Activated CD4-positive, alpha-beta memory T cell treated with anti-CD3 and anti-CD28 coated beads for 36 hours (primary cell): ENCODE measurements around the gene ACOT9. TPM values are rescaled to one million over a fixed set of nuclear protein-coding genes. Genes with fewer than 3 reads are reported as not detected.
"Not testable (repeated sequence)": the region's sequence is repeated elsewhere in the genome, so short reads cannot be mapped to it uniquely, and the experiment has no call there.

Source experiments
- CTCF ChIA-PET: fragments of 350-600 bp; sonication (Branson Sonifier 250); formaldehyde crosslinking; loops from one replicate; lab custom pipeline; 2021; ENCODE audit warnings: antibody characterized with exemption, inconsistent platforms; lab: Charles Lee
- POLR2A ChIA-PET: fragments of 350-600 bp; sonication (Branson Sonifier 250); formaldehyde crosslinking; loops from one replicate; lab custom pipeline; 2021; ENCODE audit warnings: antibody characterized with exemption; lab: Charles Lee
- DNase-seq: peaks from one replicate; pipeline ENCODE4 v3.0.0-alpha.2; 2020
- H3K27ac Mint-ChIP-seq: one replicate; pipeline ENCODE4 v1.8.0; 2021; ENCODE audit warnings: mixed read lengths
- H3K27me3 Mint-ChIP-seq: one replicate; pipeline ENCODE4 v1.8.0; 2021; ENCODE audit warnings: mixed read lengths
- H3K36me3 Mint-ChIP-seq: one replicate; pipeline ENCODE4 v1.8.0; 2021; ENCODE audit warnings: mixed read lengths
- H3K4me1 Mint-ChIP-seq: one replicate; pipeline ENCODE4 v1.8.0; 2021; ENCODE audit warnings: low read depth, mixed read lengths
- H3K4me3 Mint-ChIP-seq: one replicate; pipeline ENCODE4 v1.8.0; 2021; ENCODE audit warnings: mild to moderate bottlenecking, mixed read lengths
- H3K9me3 Mint-ChIP-seq: one replicate; pipeline ENCODE4 v1.8.0; 2021; ENCODE audit warnings: mixed read lengths
- intact Hi-C: fragments of 100-400 bp; cut with micrococcal nuclease; formaldehyde crosslinking; loops from one replicate; pipeline ENCODE4 v1.15.1; 2023
- total RNA-seq, 2 experiments: library from RNA; stranded (reverse); gene quantifications; one replicate each; pipeline ENCODE4 v1.2.3, GENCODE V29; 2021

The ACOT9 gene
- total RNA-seq, 2 experiments from 2014 or later: 50.2 to 52.1 TPM

DNA sequence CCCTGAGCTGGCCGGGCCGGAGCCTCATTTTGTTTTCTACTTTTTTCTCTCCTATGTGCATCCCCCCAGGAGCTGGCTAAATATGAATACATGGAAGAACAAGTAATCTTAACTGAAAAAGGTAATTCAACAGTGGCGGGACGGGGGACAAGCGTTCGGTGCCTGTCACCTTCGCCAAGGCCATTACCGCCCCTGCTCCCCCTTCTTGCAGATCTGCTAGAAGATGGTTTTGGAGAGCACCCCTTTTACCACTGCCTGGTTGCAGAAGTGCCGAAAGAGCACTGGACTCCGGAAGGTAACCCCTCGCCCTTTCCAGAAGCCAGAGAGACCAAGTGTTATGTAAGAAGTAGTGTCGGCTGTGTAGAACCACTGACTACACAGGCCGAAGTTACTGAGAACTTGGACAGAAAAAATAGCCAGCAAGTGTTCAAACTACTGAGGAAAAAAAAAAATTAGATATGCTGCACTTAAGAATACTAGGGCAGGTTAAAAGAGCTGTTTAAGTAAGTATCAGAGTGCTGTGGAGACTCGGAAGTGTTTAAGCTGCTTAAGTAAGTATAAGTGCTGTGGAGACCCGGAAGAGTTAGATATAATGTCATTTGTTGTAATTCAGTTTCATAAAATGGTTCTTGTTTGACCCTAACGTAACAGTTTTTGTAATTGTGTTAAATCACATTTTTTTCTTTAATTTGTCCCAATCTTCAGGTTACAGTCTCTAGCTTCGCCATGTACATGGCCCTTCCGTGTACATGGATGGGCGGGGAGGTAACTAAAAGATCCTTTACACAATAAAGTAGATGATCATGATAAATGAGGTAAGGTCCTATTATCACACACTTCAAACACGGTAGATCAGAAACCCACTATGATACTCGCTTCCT lies 40.8 kb upstream of the ACOT9 start:
- Mint-ChIP-seq H3K36me3 (peaks cover 27% of the 10 kb centered on the region), H3K4me3 (peak overlapping the region; percentile 94), H3K9me3 (no peaks in the 10 kb centered on the region), H3K27ac (peak overlapping the region; percentile 96), H3K4me1 (peaks cover 28% of the 10 kb centered on the region), H3K27me3 (no peaks in the 10 kb centered on the region)
- POLR2A ChIA-PET: interaction anchor here (0.7 to 2.1 kb wide), 8 partner anchors 11 to 235 kb away, joined by 3 to 8 read pairs (median 6); partner anchors contain the start of genes ACOT9, APOO, CXorf58 and PRDX4
- no peak for DNase-seq
- intact Hi-C loops: loop anchor here (1.0 to 5.0 kb wide), 6 partner anchors 52 to 368 kb away; partner anchors contain the start of genes APOO and KLHL15
- CTCF ChIA-PET: interaction anchor here (0.8 to 4.6 kb wide), 6 partner anchors 11 to 270 kb away, joined by 3 to 49 read pairs (median 6); partner anchors contain the start of gene ACOT9

DNA sequence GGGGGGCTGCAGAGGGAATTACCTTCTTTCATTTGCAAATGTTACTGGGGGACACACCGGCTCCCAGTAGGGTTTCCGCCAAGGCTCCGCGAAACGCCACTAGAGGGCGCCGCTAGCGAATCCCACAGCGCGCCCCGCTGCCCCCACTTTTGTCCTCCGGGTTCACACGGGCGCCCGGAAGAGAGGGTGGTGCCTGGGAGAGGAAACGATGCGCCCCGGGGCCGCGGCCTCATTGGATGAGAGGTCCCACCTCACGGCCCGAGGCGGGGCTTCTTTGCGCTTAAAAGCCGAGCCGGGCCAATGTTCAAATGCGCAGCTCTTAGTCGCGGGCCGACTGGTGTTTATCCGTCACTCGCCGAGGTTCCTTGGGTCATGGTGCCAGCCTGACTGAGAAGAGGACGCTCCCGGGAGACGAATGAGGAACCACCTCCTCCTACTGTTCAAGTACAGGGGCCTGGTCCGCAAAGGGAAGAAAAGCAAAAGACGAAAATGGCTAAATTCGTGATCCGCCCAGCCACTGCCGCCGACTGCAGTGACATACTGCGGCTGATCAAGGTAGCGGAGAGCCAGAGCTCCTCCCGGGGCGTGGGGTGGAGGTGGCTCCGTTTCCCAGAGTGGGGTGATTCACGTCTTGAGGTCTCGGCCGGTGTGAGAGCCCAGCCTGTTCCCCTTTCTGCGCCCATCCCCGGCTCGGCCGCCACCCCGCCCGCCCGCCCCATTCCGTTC lies 40.0 kb upstream of the ACOT9 start, which contains the start of gene SAT1:
Gene SAT1 (plus strand): TSS at position 311 of the 726 bp plus-strand sequence. CDS start 179 bp downstream, at position 490.
- peaks cover 28% of the 10 kb centered on the region for H3K4me1 Mint-ChIP-seq
- intact Hi-C loops: loop anchor here (1.0 to 5.0 kb wide), 8 partner anchors 40 to 369 kb away; partner anchors contain the start of genes ACOT9, APOO, EIF2S3 and KLHL15

DNA sequence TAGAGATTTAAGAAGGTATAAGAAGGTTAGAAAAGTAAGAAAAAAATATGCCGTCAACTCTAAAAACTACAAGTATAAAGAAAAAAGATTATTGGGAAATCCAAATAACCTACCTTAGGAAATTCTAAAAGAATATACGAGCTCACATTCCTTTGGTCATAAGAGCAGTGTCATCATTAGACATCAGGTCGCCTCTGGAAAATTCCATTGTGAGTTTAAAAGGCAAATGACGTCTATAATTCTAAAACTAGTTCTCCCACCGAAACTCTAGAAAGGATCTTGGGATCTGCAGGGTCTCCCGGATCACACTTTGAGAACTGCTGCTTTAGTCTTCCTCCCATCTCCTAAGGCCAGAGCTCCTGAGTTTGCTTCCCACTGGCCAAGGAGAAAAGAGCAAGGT lies 39.4 kb upstream of the ACOT9 start:
- peak overlapping the region; percentile 94 for H3K4me3 Mint-ChIP-seq
- no peaks in the 10 kb centered on the region for H3K9me3 Mint-ChIP-seq
- intact Hi-C loops: loop anchor here (1.0 to 5.0 kb wide), 5 partner anchors 39 to 370 kb away; partner anchors contain the start of genes ACOT9, EIF2S3 and KLHL15
- ChIA-PET CTCF (interaction anchor here (0.7 to 4.6 kb wide), 8 partner anchors 9 to 243 kb away, joined by 3 to 49 read pairs (median 4); partner anchors contain the start of gene ACOT9), POLR2A (interaction anchor here (0.8 to 2.1 kb wide), 7 partner anchors 9 to 125 kb away, joined by 3 to 8 read pairs (median 6); partner anchors contain the start of genes ACOT9, APOO, CXorf58 and PRDX4)
- DNase-seq: no peak
- peak overlapping the region; percentile 96 for H3K27ac Mint-ChIP-seq
- peaks cover 27% of the 10 kb centered on the region for H3K36me3 Mint-ChIP-seq
- no peaks in the 10 kb centered on the region for H3K27me3 Mint-ChIP-seq
- peaks cover 28% of the 10 kb centered on the region for H3K4me1 Mint-ChIP-seq

More for the DNA sequence above, 40.0 kb upstream of the ACOT9 start, which contains the start of gene SAT1:
- Mint-ChIP-seq H3K36me3 (peaks cover 27% of the 10 kb centered on the region), H3K27ac (peak within 1 kb of the TSS; percentile 96), H3K4me3 (peak within 1 kb of the TSS; percentile 94), H3K27me3 (no peaks in the 10 kb centered on the region), H3K9me3 (no peaks in the 10 kb centered on the region)
- ChIA-PET CTCF (interaction anchor here (0.8 to 4.6 kb wide), 8 partner anchors 10 to 271 kb away, joined by 3 to 49 read pairs (median 6); partner anchors contain the start of gene ACOT9), POLR2A (interaction anchor here (0.8 to 2.1 kb wide), 7 partner anchors 10 to 125 kb away, joined by 3 to 8 read pairs (median 6); partner anchors contain the start of genes ACOT9, APOO, CXorf58 and PRDX4)
- DNase-seq: peak; percentile 95

DNA sequence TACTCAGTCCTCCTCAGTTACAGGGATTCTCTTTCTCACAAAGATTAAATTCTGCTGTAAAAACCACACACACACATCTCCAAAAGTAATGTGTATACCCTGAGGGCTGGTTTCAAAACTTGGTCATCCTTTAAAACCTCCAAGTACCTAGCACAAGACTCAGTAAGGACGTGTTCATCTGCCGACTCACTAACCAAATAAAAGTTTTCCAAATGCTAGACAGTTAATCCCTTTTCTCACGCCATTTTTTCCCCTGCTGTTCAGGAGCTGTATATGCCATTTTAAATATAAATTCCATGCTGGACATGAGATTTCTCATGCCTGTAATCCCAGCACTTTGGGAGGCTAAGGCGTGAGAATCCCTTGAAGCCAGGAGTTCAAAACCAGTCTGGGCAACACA lies 35.9 kb upstream of the ACOT9 start:
- intact Hi-C loops: no loop called here
- Mint-ChIP-seq H3K27me3 (no peaks in the 10 kb centered on the region), H3K36me3 (peaks cover 5% of the 10 kb centered on the region), H3K27ac (peak overlapping the region; percentile 38), H3K9me3 (no peaks in the 10 kb centered on the region), H3K4me3 (no peak overlapping the region), H3K4me1 (peaks cover 15% of the 10 kb centered on the region)
- CTCF ChIA-PET: no interaction called here
- DNase-seq: no peak
- POLR2A ChIA-PET: interaction anchor here (1.2 kb wide), 1 partner anchor 36 kb away, joined by 3 read pairs; the partner anchor contains the start of gene ACOT9

DNA sequence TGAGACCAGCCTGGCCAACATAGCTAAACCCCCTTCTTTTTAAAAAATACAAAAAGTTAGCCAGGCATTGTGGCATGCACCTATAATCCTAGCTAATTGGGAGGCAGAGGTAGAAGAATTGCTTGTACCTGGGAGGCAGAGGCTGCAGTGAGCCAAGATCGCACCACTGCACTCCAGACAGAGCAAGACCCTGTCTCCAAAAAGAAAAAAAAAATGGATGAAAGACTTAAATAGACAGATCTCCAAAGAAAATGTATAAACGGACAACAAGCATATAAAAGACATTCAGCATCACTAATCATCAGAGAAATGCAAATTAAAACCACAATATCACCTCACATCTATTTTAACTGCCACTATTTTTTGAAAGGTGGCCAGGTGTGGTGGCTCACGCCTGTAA lies 33.3 kb upstream of the ACOT9 start:
- H3K27ac Mint-ChIP-seq: no peak overlapping the region
- no peak overlapping the region for H3K4me3 Mint-ChIP-seq
- ChIA-PET CTCF (interaction anchor here (1.1 kb wide), 1 partner anchor 126 kb away, joined by 3 read pairs; no protein-coding TSS in a partner anchor), POLR2A (no interaction called here)
- intact Hi-C loops: no loop called here
- H3K4me1 Mint-ChIP-seq: peaks cover 14% of the 10 kb centered on the region
- H3K27me3 Mint-ChIP-seq: no peaks in the 10 kb centered on the region
- DNase-seq: no peak
- no peaks in the 10 kb centered on the region for H3K36me3 Mint-ChIP-seq
- no peaks in the 10 kb centered on the region for H3K9me3 Mint-ChIP-seq

DNA sequence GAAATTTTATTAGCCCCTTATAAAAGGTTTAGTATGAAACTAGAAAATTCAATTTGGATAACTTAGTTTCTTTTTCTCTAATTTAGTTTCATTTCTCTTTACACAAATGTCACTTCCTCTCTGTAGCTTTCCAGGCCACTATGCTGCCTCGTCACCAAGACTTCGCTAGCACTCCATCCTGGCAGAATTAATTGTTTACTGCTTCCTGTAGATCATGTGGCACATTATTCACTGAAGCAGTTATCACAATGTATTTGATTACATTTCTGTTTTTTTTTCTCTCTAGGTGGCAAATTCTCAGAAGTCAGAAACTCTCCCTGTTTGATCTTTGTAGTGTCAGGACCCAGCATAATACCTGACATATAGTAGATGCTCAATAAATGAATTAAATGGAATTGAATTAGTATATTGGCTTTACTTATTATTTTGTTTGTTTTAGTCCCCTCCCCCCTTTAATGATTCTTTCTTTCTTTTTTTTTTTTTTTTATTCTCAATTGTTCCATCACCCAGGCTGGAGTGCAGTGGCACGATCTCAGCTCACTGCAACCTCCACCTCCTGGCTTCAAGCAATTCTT lies 30.6 kb upstream of the ACOT9 start:
- intact Hi-C loops: loop anchor here (1.0 kb wide), 1 partner anchor 8 kb away; no protein-coding TSS in a partner anchor
- Mint-ChIP-seq H3K36me3 (no peaks in the 10 kb centered on the region), H3K4me1 (peaks cover 11% of the 10 kb centered on the region), H3K27ac (peak overlapping the region; percentile 87), H3K27me3 (no peaks in the 10 kb centered on the region), H3K9me3 (no peaks in the 10 kb centered on the region), H3K4me3 (peak overlapping the region; percentile 5)
- POLR2A ChIA-PET: interaction anchor here (0.5 to 1.5 kb wide), 3 partner anchors 9 to 96 kb away, joined by 3 to 5 read pairs (median 4); partner anchors contain the start of gene SAT1
- peak; percentile 57 for DNase-seq
- CTCF ChIA-PET: interaction anchor here (1.6 to 1.7 kb wide), 2 partner anchors 10 to 128 kb away, joined by 6 to 10 read pairs; partner anchors contain the start of gene SAT1

DNA sequence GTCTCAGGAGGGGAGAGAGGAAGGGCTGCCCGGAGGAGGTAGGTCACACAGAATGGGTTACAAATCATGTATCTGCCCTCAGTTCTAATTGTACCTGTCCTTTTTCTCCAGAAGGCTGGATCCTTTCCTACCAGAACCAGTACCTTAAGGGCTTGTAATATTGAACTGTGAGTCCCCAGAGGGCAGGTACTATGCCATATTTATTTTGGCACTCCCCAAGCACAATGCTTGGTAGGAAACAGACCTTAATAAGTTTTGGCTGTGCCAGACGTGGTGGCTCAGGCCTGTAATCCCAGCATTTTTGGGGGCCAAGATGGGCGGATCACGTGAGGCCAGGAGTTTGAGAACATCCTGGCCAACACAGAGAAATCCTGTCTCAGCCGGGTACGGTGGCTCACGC lies 28.0 kb upstream of the ACOT9 start:
- DNase-seq, H3K36me3 Mint-ChIP-seq, POLR2A ChIA-PET, H3K27ac Mint-ChIP-seq, H3K27me3 Mint-ChIP-seq, H3K4me3 Mint-ChIP-seq, CTCF ChIA-PET, H3K9me3 Mint-ChIP-seq, intact Hi-C loops: not testable (repeated sequence)
- H3K4me1 Mint-ChIP-seq: peaks cover 11% of the 10 kb centered on the region

DNA sequence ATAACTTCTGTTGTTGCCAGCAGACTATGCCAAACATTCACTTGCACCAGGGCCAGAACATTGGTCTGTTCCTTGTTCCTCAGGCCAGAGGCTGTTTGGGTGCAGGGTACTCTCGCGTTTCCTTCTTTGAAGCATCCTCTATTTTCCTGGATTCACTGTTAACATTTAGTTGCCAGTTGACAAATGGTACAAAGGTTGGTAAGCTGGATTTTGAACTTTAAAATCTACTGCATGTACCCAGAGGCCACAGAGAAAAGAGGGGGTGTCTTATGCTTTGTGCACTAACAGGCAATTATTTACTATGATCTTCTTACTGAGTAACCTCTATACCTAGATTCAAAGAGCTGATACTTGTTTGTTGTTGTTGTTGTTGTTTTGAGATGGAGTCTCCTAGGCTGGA lies 27.1 kb upstream of the ACOT9 start:
- peaks cover 11% of the 10 kb centered on the region for H3K4me1 Mint-ChIP-seq
- no peak for DNase-seq
- ChIA-PET CTCF (no interaction called here), POLR2A (no interaction called here)
- intact Hi-C loops: no loop called here
- H3K9me3 Mint-ChIP-seq: no peaks in the 10 kb centered on the region
- H3K27me3 Mint-ChIP-seq: no peaks in the 10 kb centered on the region
- no peaks in the 10 kb centered on the region for H3K36me3 Mint-ChIP-seq
- H3K4me3 Mint-ChIP-seq: no peak overlapping the region
- H3K27ac Mint-ChIP-seq: no peak overlapping the region

DNA sequence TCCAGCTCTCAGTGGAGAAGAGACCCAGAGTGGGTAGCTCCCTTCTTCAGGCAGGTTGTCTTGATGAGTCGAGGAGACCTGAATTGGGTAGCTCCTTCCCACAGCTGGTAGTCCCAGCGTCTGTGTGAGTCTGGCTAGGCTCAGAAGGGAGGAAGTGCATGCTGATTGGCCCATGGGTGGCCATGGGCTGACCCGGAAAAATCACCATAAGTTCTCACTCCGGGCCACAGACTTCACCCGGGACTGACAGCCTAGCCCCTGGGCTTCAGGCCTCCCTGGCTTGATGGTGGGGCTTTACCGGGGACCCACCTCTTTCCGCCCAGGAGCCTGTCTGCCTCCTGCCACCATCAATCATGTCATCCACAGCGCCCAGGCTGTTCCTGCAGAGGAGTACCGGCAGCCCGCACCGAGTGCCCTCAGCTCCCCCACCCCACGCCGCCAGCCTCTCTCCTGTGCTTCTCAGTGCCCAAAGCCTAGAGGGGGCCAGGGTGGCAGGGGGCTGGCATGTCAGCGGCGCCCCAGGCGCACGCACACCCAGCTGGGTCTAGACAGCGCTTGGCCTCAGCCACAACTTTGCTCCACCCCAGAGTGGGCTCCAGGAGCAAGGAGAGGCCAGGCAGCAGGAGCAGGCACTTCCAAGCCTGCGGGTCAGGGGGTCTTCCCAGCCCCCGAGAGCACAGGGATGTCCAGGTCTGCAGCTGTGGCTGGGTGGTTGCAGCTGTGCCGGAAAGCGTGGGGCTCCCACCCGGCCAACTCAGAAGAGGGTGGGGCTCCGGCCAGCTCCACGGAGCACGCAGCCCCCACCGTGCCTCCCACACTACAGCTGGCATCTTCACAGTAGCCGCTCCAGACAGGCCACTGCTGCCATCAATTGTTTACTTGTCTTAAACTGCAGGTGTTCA lies 23.8 kb upstream of the ACOT9 start:
- CTCF ChIA-PET: no interaction called here

DNA sequence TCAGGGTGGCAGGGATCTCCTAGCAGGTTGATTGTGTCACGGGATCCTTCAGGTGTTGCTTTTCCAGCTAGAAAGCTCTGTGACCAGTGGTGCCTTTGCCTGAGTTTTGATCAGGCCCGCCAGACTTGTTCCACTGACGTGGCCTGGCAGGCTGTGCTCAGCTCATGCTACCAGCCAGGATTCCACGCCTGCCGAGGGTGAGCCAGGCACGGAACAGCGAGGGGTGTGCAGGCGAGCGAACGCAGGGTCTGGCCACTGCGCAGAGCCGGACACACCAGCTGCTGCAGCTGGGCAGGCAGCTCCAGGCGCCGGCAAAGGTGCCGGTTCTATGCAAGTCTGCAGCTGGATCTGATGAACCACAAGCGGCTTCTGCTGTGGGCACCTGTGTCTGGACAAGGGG lies 22.8 kb upstream of the ACOT9 start:
- H3K27me3 Mint-ChIP-seq: no peaks in the 10 kb centered on the region
- no peaks in the 10 kb centered on the region for H3K9me3 Mint-ChIP-seq
- H3K27ac Mint-ChIP-seq: no peak overlapping the region
- CTCF ChIA-PET: no interaction called here
- intact Hi-C loops: no loop called here
- no peak for DNase-seq
- POLR2A ChIA-PET: no interaction called here
- H3K4me3 Mint-ChIP-seq: no peak overlapping the region
- no peaks in the 10 kb centered on the region for H3K4me1 Mint-ChIP-seq
- H3K36me3 Mint-ChIP-seq: no peaks in the 10 kb centered on the region

More for the DNA sequence above, 23.8 kb upstream of the ACOT9 start:
- Mint-ChIP-seq H3K27ac (no peak overlapping the region), H3K27me3 (no peaks in the 10 kb centered on the region), H3K36me3 (no peaks in the 10 kb centered on the region), H3K9me3 (no peaks in the 10 kb centered on the region), H3K4me3 (peak overlapping the region; percentile 51), H3K4me1 (no peaks in the 10 kb centered on the region)
- POLR2A ChIA-PET: no interaction called here
- no peak for DNase-seq
- intact Hi-C loops: no loop called here
